PC-9 (cell line): ENCODE results near the gene MTCL1. TPM values are rescaled to one million over a fixed set of nuclear protein-coding genes. Genes with fewer than 3 reads are reported as not detected.

Experiments
- BruUV-seq: library from RNA; stranded (reverse); fragments of 400-500 nt; replicated peaks from 2 replicates; lab custom pipeline; 2021; lab: Mats Ljungman, UMichigan
- CTCF ChIA-PET: fragments of 300-600 bp; sonication (Branson Sonifier 250); formaldehyde crosslinking; loops from one replicate; lab custom pipeline; 2022; ENCODE audit warnings: antibody characterized with exemption; lab: Charles Lee
- POLR2A ChIA-PET: fragments of 300-600 bp; sonication (Branson Sonifier 250); formaldehyde crosslinking; loops from one replicate; lab custom pipeline; 2022; ENCODE audit warnings: antibody characterized with exemption; ENCODE audit not compliant: unreplicated experiment; lab: Charles Lee
- DNase-seq, 2 experiments: peaks; one replicate each; pipeline versions ENCODE4 v3.0.0 to v3.0.0-alpha.2; 2015 to 2022; ENCODE audit warnings: mixed read lengths in 1 of 2
- H2AFZ ChIP-seq: fragments of 200-600 bp; sonication (generic); 2 replicates; pipeline ENCODE4 v1.8.1; 2017; ENCODE audit warnings: antibody characterized with exemption
- H3F3A ChIP-seq: fragments of 200-600 bp; sonication (generic); 2 replicates; pipeline ENCODE4 v1.8.1; 2017; ENCODE audit warnings: antibody characterized with exemption, mild to moderate bottlenecking, low read depth; ENCODE audit not compliant: insufficient read depth
- H3K27ac ChIP-seq: fragments of 200-600 bp; sonication (generic); 2 replicates; pipeline ENCODE4 v1.6.1; 2016; ENCODE audit warnings: mixed run types
- H3K27me3 ChIP-seq: fragments of 200-600 bp; sonication (generic); 2 replicates; pipeline ENCODE4 v1.6.1; 2016; ENCODE audit warnings: low read depth, mixed run types; ENCODE audit not compliant: insufficient read depth
- H3K36me3 ChIP-seq: fragments of 200-600 bp; sonication (generic); 2 replicates; pipeline ENCODE4 v1.6.1; 2016; ENCODE audit warnings: low read depth, mixed run types
- H3K4me1 ChIP-seq: fragments of 200-600 bp; sonication (generic); replicated peaks from 2 replicates; pipeline ENCODE4 v1.6.1; 2016; ENCODE audit warnings: mixed run types; ENCODE audit not compliant: insufficient read depth
- H3K4me2 ChIP-seq: fragments of 200-600 bp; sonication (generic); 2 replicates; pipeline ENCODE4 v1.6.1; 2017; ENCODE audit warnings: mixed run types
- H3K4me3 ChIP-seq: fragments of 200-600 bp; sonication (generic); 2 replicates; pipeline ENCODE4 v1.6.1; 2016; ENCODE audit warnings: mixed run types
- H3K79me2 ChIP-seq: fragments of 200-600 bp; sonication (generic); 2 replicates; pipeline ENCODE4 v1.6.1; 2017; ENCODE audit warnings: low read depth, mixed run types
- H3K9me2 ChIP-seq: fragments of 200-600 bp; sonication (generic); 2 replicates; pipeline ENCODE4 v1.8.1; 2017; ENCODE audit warnings: mild to moderate bottlenecking; ENCODE audit not compliant: insufficient read depth
- H3K9me3 ChIP-seq: fragments of 200-600 bp; sonication (generic); 2 replicates; pipeline ENCODE4 v1.8.1; 2016; ENCODE audit warnings: low read depth; ENCODE audit not compliant: insufficient read depth
- H4K20me1 ChIP-seq: fragments of 200-600 bp; sonication (generic); 2 replicates; pipeline ENCODE4 v1.8.1; 2017; ENCODE audit not compliant: insufficient read depth
- EZH2 ChIP-seq: fragments of 200-600 bp; sonication (generic); IDR thresholded peaks from 2 replicates; pipeline ENCODE4 v1.8.0; 2017; ENCODE audit warnings: antibody characterized with exemption, low read depth
- intact Hi-C: fragments of 100-400 bp; cut with micrococcal nuclease; formaldehyde crosslinking; loops from one replicate; pipeline ENCODE4 v1.10.0; 2022; ENCODE audit not compliant: unreplicated experiment
- total RNA-seq: library from RNA; stranded (reverse); gene quantifications from 2 replicates; pipeline ENCODE4 v1.2.3, GENCODE V29; 2021
- TF ChIP-seq, protein P1 (sequence below): fragments of 200-600 bp; sonication (generic); conservative IDR thresholded peaks from 2 replicates; pipeline ENCODE4 v1.6.1; 2017; ENCODE audit warnings: mixed run types, antibody characterized with exemption, mild to moderate bottlenecking, moderate library complexity

MTCL1 gene
- total RNA-seq, 1 experiment from 2014 or later = 29.6 TPM

DNA sequence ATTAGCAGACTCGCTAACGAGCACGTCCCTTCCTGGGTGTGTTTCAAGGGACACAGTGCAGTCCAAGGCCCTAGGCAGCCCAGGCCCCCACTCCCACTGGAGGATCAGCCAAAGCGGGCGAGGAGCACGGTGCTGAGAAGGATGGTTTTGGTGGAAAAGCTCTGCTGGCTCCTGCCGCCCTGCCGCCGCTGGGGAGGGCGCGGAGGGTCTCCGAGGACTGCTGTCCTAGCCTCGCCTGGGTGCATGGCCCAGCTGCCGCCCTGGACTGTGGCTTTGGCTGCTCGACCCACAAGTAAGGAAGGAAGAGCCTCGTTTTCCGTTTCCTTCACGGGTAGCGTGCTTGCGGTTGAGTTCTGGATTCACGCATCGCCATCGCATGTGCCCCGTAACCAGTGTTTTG is 79.9 kb downstream of the MTCL1 start:
- Histone ChIP-seq H3K27me3 (no peaks in the 10 kb centered on the region), H3K9me3 (no peaks in the 10 kb centered on the region), H2AFZ (no peak overlapping the region), H3K9me2 (no peaks in the 10 kb centered on the region), H3K4me1 (no peaks in the 10 kb centered on the region), H3K4me2 (no peak overlapping the region), H3K79me2 (no peaks in the 10 kb centered on the region), H3F3A (no peaks in the 10 kb centered on the region), H3K36me3 (no peaks in the 10 kb centered on the region), H3K4me3 (no peak overlapping the region), H3K27ac (no peak overlapping the region), H4K20me1 (no peaks in the 10 kb centered on the region)
- CTCF ChIA-PET = no interaction called here
- POLR2A ChIA-PET = no interaction called here
- DNase-seq = no peak
- no TSS peak for BruUV-seq
- intact Hi-C loops = no loop called here
- TF ChIP-seq, protein P1, sequence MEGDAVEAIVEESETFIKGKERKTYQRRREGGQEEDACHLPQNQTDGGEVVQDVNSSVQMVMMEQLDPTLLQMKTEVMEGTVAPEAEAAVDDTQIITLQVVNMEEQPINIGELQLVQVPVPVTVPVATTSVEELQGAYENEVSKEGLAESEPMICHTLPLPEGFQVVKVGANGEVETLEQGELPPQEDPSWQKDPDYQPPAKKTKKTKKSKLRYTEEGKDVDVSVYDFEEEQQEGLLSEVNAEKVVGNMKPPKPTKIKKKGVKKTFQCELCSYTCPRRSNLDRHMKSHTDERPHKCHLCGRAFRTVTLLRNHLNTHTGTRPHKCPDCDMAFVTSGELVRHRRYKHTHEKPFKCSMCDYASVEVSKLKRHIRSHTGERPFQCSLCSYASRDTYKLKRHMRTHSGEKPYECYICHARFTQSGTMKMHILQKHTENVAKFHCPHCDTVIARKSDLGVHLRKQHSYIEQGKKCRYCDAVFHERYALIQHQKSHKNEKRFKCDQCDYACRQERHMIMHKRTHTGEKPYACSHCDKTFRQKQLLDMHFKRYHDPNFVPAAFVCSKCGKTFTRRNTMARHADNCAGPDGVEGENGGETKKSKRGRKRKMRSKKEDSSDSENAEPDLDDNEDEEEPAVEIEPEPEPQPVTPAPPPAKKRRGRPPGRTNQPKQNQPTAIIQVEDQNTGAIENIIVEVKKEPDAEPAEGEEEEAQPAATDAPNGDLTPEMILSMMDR = no peak
- TF ChIP-seq EZH2 = no peak

DNA sequence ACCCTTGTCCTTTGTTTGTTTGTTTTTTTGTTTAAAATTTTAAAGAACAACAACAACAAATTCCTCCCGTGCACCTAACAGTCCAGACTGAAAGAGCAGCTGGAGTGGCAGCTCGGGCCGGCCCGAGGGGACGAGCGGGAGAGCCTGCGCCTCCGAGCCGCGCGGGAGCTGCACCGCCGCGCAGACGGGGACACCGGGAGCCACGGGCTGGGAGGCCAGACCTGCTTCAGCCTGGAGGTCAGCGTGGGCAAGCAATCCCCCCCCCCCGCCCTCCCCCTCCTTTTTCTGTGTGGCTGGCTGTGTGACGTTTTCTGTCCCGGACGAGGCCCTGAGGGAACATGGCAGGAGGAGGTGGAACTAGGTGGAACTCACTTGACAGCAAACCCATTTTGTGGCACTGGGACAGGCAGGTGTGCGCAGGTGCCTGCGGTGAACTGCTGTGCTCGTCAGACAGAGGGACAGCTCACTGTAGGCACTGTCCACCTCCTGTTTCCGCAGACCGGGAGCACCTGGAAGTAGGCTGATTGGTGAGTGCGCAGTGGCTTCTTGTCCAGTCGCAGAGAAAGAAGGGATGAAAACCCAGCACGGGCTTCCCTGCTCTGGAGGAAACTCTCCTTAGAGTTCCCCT is 80.6 kb downstream of the MTCL1 start:
- Histone ChIP-seq H3K4me3 (no peak overlapping the region), H3K79me2 (no peaks in the 10 kb centered on the region), H3K4me1 (no peaks in the 10 kb centered on the region), H2AFZ (no peak overlapping the region), H3K36me3 (no peaks in the 10 kb centered on the region), H3K27me3 (no peaks in the 10 kb centered on the region), H3F3A (no peaks in the 10 kb centered on the region), H3K9me2 (no peaks in the 10 kb centered on the region), H3K27ac (no peak overlapping the region), H4K20me1 (no peaks in the 10 kb centered on the region), H3K9me3 (no peaks in the 10 kb centered on the region), H3K4me2 (no peak overlapping the region)
- POLR2A ChIA-PET = interaction anchor here (0.5 kb wide), 1 partner anchor 957 kb away, joined by 4 read pairs; no protein-coding TSS in a partner anchor
- no TSS peak for BruUV-seq
- TF ChIP-seq, protein P1 = no peak
- TF ChIP-seq EZH2 = no peak
- intact Hi-C loops = no loop called here
- no peak for DNase-seq
- CTCF ChIA-PET = no interaction called here

DNA sequence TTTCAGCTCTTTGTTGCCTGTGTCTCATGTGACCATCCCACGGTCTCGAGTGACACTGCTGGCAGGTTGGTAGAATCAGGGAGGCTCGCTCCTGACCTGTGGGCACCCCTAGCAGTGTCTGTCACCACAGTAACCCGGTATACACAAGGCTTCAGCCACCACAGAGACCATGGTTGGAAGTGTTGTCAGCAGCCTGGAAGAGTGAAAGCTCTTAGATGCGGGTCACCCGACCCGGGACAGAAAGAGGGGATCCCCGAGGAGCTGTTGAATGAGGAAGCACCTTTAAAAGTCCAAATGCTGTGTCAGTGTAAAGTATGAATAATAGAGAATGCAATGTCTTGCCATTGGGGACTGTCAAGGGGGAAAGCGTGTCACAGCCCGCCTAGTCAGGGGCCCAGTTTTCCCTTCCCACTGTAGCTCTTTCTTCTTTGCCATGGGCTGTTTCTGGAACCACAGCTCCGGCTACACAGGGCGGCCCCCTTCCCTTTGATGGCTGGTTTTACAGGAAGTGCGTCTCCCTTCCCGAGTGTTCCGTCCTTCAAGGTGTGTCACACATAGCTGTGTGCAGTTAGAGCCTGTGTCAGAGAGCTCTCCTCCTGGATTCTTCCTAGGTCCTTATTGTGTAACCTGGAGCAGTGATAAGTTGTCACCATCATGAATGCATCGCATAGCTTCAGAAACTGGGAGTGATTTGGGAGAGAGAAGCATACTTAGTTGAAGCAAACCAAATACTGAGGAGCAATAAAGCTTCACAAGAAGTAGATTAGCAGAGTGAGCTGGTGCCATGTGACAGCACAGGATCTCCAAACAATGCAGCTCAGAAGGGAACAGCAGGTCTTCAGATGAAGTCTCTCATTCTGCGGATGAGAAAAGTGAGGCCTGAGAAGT is 81.4 kb downstream of the MTCL1 start:
- no peak overlapping the region for H3K4me2 ChIP-seq
- no peaks in the 10 kb centered on the region for H3K79me2 ChIP-seq
- H2AFZ ChIP-seq = no peak overlapping the region
- H3K9me2 ChIP-seq = no peaks in the 10 kb centered on the region
- no peaks in the 10 kb centered on the region for H3K27me3 ChIP-seq
- TF ChIP-seq, protein P1 = no peak
- TF ChIP-seq EZH2 = no peak
- no peak overlapping the region for H3K4me3 ChIP-seq
- no peaks in the 10 kb centered on the region for H3K4me1 ChIP-seq
- intact Hi-C loops = no loop called here
- CTCF ChIA-PET = no interaction called here
- no peaks in the 10 kb centered on the region for H3F3A ChIP-seq
- H4K20me1 ChIP-seq = no peaks in the 10 kb centered on the region
- H3K36me3 ChIP-seq = no peaks in the 10 kb centered on the region
- POLR2A ChIA-PET = interaction anchor here (0.5 kb wide), 1 partner anchor 956 kb away, joined by 4 read pairs; no protein-coding TSS in a partner anchor
- H3K9me3 ChIP-seq = no peaks in the 10 kb centered on the region
- no TSS peak for BruUV-seq
- DNase-seq = no peak
- H3K27ac ChIP-seq = no peak overlapping the region
